ENCODE measurements around the gene LRIG2. TPM values are rescaled to one million over a fixed set of nuclear protein-coding genes. Genes with fewer than 3 reads are reported as not detected.

Gene LRIG2
- total RNA-seq, 1 experiment from 2014 or later: 10.7 TPM

DNA sequence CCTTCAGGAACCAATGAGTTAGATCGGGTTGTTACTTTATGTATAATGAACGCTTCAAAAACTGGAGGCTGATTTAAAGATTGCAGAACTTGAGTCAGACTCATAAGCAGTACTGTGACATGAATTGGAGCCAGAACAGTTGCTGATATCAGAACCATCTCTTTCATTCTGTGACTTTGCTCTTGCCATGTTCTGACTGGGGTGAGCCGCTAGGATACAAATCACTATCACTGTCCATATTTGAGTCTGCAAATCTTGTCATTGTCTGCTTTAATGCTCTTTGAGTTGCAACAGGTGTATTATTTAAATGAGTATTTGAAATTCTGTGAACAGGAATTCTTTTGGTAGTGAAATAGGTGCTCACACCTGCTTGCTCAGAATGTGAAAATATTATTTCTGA is 52.5 kb downstream of the LRIG2 start:
- no peak for DNase-seq
- Histone ChIP-seq H3K4me3 (ENCODE audit: low read depth, low read length) (no peak overlapping the region), H3K9me3 (no peaks in the 10 kb centered on the region), H3K36me3 (ENCODE audit: control insufficient read depth, insufficient read depth, low read length) (no peaks in the 10 kb centered on the region; the same call in 1 of the 2 replicates), H3K4me1 (no peaks in the 10 kb centered on the region), H3K27me3 (replicated peaks; ENCODE audit: control insufficient read depth, insufficient read depth, low read length) (no peaks in the 10 kb centered on the region)
- ChIA-PET POLR2A (no interaction called here), CTCF (no interaction called here)
- no TSS peak for BruUV-seq (replicated peaks)
- Mint-ChIP-seq H3K4me1 (ENCODE audit: low read depth, unreplicated experiment) (no peaks in the 10 kb centered on the region), H3K4me3 (ENCODE audit: unreplicated experiment) (no peak overlapping the region), H3K27ac (ENCODE audit: unreplicated experiment) (no peak overlapping the region), H3K36me3 (ENCODE audit: insufficient read depth, unreplicated experiment) (peaks cover 65% of the 10 kb centered on the region), H3K9me3 (ENCODE audit: unreplicated experiment) (no peaks in the 10 kb centered on the region), H3K27me3 (ENCODE audit: insufficient read depth, unreplicated experiment) (no peaks in the 10 kb centered on the region)
- TF ChIP-seq, protein P1, sequence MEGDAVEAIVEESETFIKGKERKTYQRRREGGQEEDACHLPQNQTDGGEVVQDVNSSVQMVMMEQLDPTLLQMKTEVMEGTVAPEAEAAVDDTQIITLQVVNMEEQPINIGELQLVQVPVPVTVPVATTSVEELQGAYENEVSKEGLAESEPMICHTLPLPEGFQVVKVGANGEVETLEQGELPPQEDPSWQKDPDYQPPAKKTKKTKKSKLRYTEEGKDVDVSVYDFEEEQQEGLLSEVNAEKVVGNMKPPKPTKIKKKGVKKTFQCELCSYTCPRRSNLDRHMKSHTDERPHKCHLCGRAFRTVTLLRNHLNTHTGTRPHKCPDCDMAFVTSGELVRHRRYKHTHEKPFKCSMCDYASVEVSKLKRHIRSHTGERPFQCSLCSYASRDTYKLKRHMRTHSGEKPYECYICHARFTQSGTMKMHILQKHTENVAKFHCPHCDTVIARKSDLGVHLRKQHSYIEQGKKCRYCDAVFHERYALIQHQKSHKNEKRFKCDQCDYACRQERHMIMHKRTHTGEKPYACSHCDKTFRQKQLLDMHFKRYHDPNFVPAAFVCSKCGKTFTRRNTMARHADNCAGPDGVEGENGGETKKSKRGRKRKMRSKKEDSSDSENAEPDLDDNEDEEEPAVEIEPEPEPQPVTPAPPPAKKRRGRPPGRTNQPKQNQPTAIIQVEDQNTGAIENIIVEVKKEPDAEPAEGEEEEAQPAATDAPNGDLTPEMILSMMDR (IDR thresholded peaks at IDR 0.05; ENCODE audit: insufficient read depth in 1 of 2, low read depth in 1 of 2, low read length in 1 of 2, severe bottlenecking in 1 of 2, unreplicated experiment in 1 of 2): no peak
- intact Hi-C loops (cut with micrococcal nuclease; ENCODE audit: unreplicated experiment): no loop called here

DNA sequence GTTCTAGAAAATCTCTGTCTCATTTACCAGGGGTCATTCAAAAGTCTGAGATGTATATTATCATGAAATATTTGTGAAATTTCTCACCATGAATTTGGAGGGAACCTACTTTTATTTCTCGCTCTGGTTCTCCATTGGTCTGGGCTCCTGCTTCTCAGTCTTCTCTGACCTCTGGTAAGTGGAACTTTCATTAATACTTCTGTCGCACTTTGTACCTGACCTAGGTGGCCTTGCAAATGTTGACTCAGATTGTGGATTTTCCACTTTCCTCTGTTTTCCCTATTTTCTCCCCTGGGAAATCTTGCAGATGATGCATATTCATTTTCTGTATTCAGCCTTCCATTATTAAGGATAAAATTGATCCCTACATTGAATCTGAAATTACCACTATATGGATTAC is 53.2 kb downstream of the LRIG2 start:
- ChIA-PET CTCF (no interaction called here), POLR2A (no interaction called here)
- Mint-ChIP-seq H3K27ac (ENCODE audit: unreplicated experiment) (no peak overlapping the region), H3K9me3 (ENCODE audit: unreplicated experiment) (no peaks in the 10 kb centered on the region), H3K27me3 (ENCODE audit: insufficient read depth, unreplicated experiment) (no peaks in the 10 kb centered on the region), H3K4me1 (ENCODE audit: low read depth, unreplicated experiment) (no peaks in the 10 kb centered on the region), H3K4me3 (ENCODE audit: unreplicated experiment) (no peak overlapping the region), H3K36me3 (ENCODE audit: insufficient read depth, unreplicated experiment) (peaks cover 59% of the 10 kb centered on the region)
- intact Hi-C loops (cut with micrococcal nuclease; ENCODE audit: unreplicated experiment): no loop called here
- H3K4me3 ChIP-seq (ENCODE audit: low read depth, low read length): no peak overlapping the region
- no TSS peak for BruUV-seq (replicated peaks)
- no peak for DNase-seq
- no peaks in the 10 kb centered on the region for H3K27me3 ChIP-seq (replicated peaks; ENCODE audit: control insufficient read depth, insufficient read depth, low read length)
- no peaks in the 10 kb centered on the region for H3K9me3 ChIP-seq
- TF ChIP-seq, protein P1 (IDR thresholded peaks at IDR 0.05; ENCODE audit: insufficient read depth in 1 of 2, low read depth in 1 of 2, low read length in 1 of 2, severe bottlenecking in 1 of 2, unreplicated experiment in 1 of 2): no peak
- no peaks in the 10 kb centered on the region; the same call in 1 of the 2 replicates for H3K36me3 ChIP-seq (ENCODE audit: control insufficient read depth, insufficient read depth, low read length)
- H3K4me1 ChIP-seq: no peaks in the 10 kb centered on the region

DNA sequence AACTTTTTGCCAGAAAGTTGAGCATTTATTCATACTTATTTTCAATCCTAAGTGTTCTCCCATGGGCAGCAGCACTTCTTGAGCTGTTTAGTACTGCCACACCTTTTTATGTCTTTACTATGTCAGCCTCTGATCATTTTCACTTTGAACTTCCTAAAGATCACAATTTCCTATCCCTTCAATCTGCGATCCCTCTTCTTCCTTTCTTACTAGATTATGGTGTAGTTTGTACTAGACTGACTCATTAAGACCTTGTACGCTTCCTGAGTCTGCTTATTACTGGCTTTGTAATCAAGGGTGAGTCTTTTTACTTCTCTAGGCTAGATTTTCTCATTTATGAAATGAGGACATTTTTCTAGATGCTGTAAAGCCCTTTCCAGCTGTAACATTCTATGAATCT is 55.1 kb downstream of the LRIG2 start:
- POLR2A ChIA-PET: no interaction called here
- TF ChIP-seq, protein P1 (IDR thresholded peaks at IDR 0.05; ENCODE audit: insufficient read depth in 1 of 2, low read depth in 1 of 2, low read length in 1 of 2, severe bottlenecking in 1 of 2, unreplicated experiment in 1 of 2): no peak
- H3K9me3 Mint-ChIP-seq (ENCODE audit: unreplicated experiment): no peaks in the 10 kb centered on the region
- intact Hi-C loops (cut with micrococcal nuclease; ENCODE audit: unreplicated experiment): no loop called here
- H3K27me3 ChIP-seq (replicated peaks; ENCODE audit: control insufficient read depth, insufficient read depth, low read length): no peaks in the 10 kb centered on the region
- H3K27ac Mint-ChIP-seq (ENCODE audit: unreplicated experiment): no peak overlapping the region
- no peak overlapping the region for H3K4me3 Mint-ChIP-seq (ENCODE audit: unreplicated experiment)
- no peak overlapping the region for H3K4me3 ChIP-seq (ENCODE audit: low read depth, low read length)
- CTCF ChIA-PET: no interaction called here
- no peaks in the 10 kb centered on the region for H3K4me1 Mint-ChIP-seq (ENCODE audit: low read depth, unreplicated experiment)
- no peaks in the 10 kb centered on the region for H3K4me1 ChIP-seq
- BruUV-seq (replicated peaks): no TSS peak
- H3K27me3 Mint-ChIP-seq (ENCODE audit: insufficient read depth, unreplicated experiment): no peaks in the 10 kb centered on the region
- H3K9me3 ChIP-seq: no peaks in the 10 kb centered on the region
- H3K36me3 Mint-ChIP-seq (ENCODE audit: insufficient read depth, unreplicated experiment): peaks cover 46% of the 10 kb centered on the region
- H3K36me3 ChIP-seq (ENCODE audit: control insufficient read depth, insufficient read depth, low read length): no peaks in the 10 kb centered on the region; the same call in 1 of the 2 replicates
- no peak for DNase-seq
